K562 (cell line): ENCODE measurements around the gene CARD9. TPM values are rescaled to one million over a fixed set of nuclear protein-coding genes. Genes with fewer than 3 reads are reported as not detected.

Experiments used
- ATAC-seq: fragments of 200-7000 bp; cut with Tn5 transposase; 3 replicates; pipeline ENCODE4 v1.9.1; 2020; ENCODE audit warnings: moderate library complexity
- BruUV-seq: library from RNA; stranded (reverse); fragments of 400-500 nt; replicated peaks from 2 replicates; lab custom pipeline; 2021; lab: Mats Ljungman, UMichigan
- CTCF ChIA-PET: fragments of 300-600 bp; formaldehyde crosslinking; extraction: SDS; loops from one replicate; lab custom pipeline; 2021; ENCODE audit warnings: low intra/inter-chr PET ratio; lab: Yijun Ruan, JAX
- POLR2A ChIA-PET: fragments of 300-600, 350-650 bp; sonication (Branson Sonifier 250); formaldehyde crosslinking; extraction: SDS; loops from one replicate; lab custom pipeline; 2021; ENCODE audit warnings: antibody characterized with exemption, inconsistent platforms; lab: Yijun Ruan, JAX
- DNase-seq, 4 experiments: peaks; one replicate each; pipeline versions ENCODE4 v3.0.0 to v3.0.0-alpha.2; 2011 to 2018; ENCODE audit warnings: low spot score in 3 of 4, mixed read lengths in 3 of 4; ENCODE audit errors: extremely low read depth in 1 of 4
- FAIRE-seq: peaks from 2 replicates; lab custom pipeline; 2011; peaks lifted over from hg19 to GRCh38; lab: Jason Lieb, UNC
- H2AFZ ChIP-seq: 2 replicates; pipeline ENCODE4 v1.6.0; 2011; ENCODE audit warnings: low read depth, low read length, control low read depth, inconsistent platforms
- H3K27ac ChIP-seq: fragments of 200-600 bp; 3 replicates; pipeline ENCODE4 v1.8.0; 2011; ENCODE audit warnings: low read depth, mild to moderate bottlenecking, control low read depth, inconsistent platforms, low read length, moderate library complexity, mixed read lengths; ENCODE audit errors: extremely low read depth
- H3K27me3 ChIP-seq, 2 experiments: fragments of 300-600 bp in 1 of 2; 2 replicates in 1 of 2; 3 replicates in 1 of 2; pipeline versions ENCODE4 v1.6.0 to v1.8.0; 2011; ENCODE audit warnings: inconsistent platforms in 2 of 2, low read length in 2 of 2, mild to moderate bottlenecking in 1 of 2, mixed read lengths in 1 of 2, moderate library complexity in 1 of 2; ENCODE audit not compliant: control insufficient read depth in 2 of 2, insufficient read depth in 2 of 2
- H3K36me3 ChIP-seq: fragments of 300-600 bp; 3 replicates; pipeline ENCODE4 v1.8.0; 2011; ENCODE audit warnings: mild to moderate bottlenecking, low read length, inconsistent platforms; ENCODE audit not compliant: control insufficient read depth, insufficient read depth
- H3K4me1 ChIP-seq, 2 experiments: fragments of 200-600 bp in 1 of 2; replicated peaks in 1 of 2; 2 replicates in 1 of 2; 3 replicates in 1 of 2; pipeline versions ENCODE4 v1.5.1 to v1.8.0; 2011; ENCODE audit warnings: inconsistent platforms in 2 of 2, low read length in 2 of 2, mild to moderate bottlenecking in 1 of 2, mixed read lengths in 1 of 2, moderate library complexity in 1 of 2; ENCODE audit not compliant: control insufficient read depth in 2 of 2, insufficient read depth in 2 of 2
- H3K4me2 ChIP-seq: 2 replicates; pipeline ENCODE4 v1.6.1; 2011; ENCODE audit warnings: low read length, control low read depth, inconsistent platforms, mixed read lengths; ENCODE audit not compliant: insufficient read depth
- H3K4me3 ChIP-seq: fragments of 200-600 bp; sonication (generic), shearing (Covaris generic); 2 replicates; pipeline ENCODE4 v1.5.1; 2016; ENCODE audit warnings: control low read depth, inconsistent platforms
- H3K79me2 ChIP-seq: fragments of 200-600 bp; 3 replicates; pipeline ENCODE4 v1.8.0; 2011; ENCODE audit warnings: low read length, inconsistent platforms; ENCODE audit not compliant: control insufficient read depth, insufficient read depth
- H3K9ac ChIP-seq, 2 experiments: 2 replicates each; pipeline versions ENCODE4 v1.6.0 to v1.6.1; 2011; ENCODE audit warnings: low read depth in 2 of 2, low read length in 2 of 2, control low read depth in 1 of 2, inconsistent platforms in 1 of 2, mild to moderate bottlenecking in 1 of 2, mixed read lengths in 1 of 2; ENCODE audit not compliant: insufficient read depth in 1 of 2
- H3K9me1 ChIP-seq: one replicate; pipeline ENCODE4 v1.6.0; 2011; ENCODE audit warnings: inconsistent platforms, mild to moderate bottlenecking, low read length, moderate library complexity; ENCODE audit not compliant: control insufficient read depth, insufficient read depth
- H3K9me3 ChIP-seq: replicated peaks from 2 replicates; pipeline ENCODE4 v1.5.1; 2011; ENCODE audit warnings: low read depth, low read length, inconsistent platforms; ENCODE audit not compliant: control insufficient read depth, insufficient read depth
- H4K20me1 ChIP-seq: replicated peaks from 2 replicates; pipeline ENCODE4 v1.6.1; 2011; ENCODE audit warnings: low read length, inconsistent platforms, mixed read lengths; ENCODE audit not compliant: control insufficient read depth, insufficient read depth
- POLR2G ChIP-seq: fragments of 200-400 bp; formaldehyde crosslinking; IDR thresholded peaks from 2 replicates; pipeline ENCODE4 v1.6.1; 2017; ENCODE audit warnings: low read depth, mild to moderate bottlenecking, antibody characterized with exemption, low read length, moderate library complexity
- WGBS: fragments of 100-300 bp; shearing (Covaris generic); methylation state at CpG from one replicate; pipeline ENCODE4 v1.1.6; 2016; ENCODE audit warnings: low coverage, mixed read lengths; ENCODE audit not compliant: insufficient coverage; ENCODE audit errors: missing lambda C conversion rate; 5-methylcytosine and 5-hydroxymethylcytosine counted together
- in situ Hi-C: fragments of 300-500 bp; cut with MboI; formaldehyde crosslinking; loops from 4 replicates; pipeline ENCODE4 v1.15.0; 2018; ENCODE audit warnings: inconsistent platforms, mixed read lengths
- intact Hi-C: fragments of 100-400 bp; cut with micrococcal nuclease; formaldehyde crosslinking; loops from 2 replicates; pipeline ENCODE4 v1.14.2; 2022
- polyA plus RNA-seq, 8 experiments: library from polyadenylated mRNA; depleted of rRNA in 4 of 8; stranded (reverse) in 5 of 8; unstranded in 3 of 8; fragments of >200 nt; fragmentation: Nextera tagmentation in 2 of 8; fragmentation: Illumina TruSeq in 1 of 8; extraction: Ambion mirVana in 2 of 8; extraction: Trizol in 1 of 8; gene quantifications; 2 replicates each; pipeline versions ENCODE4 v1.2.1 to v1.2.3, GENCODE V29; 2011 to 2014; ENCODE audit warnings: inconsistent platforms in 1 of 8, missing spikeins in 1 of 8
- total RNA-seq, 7 experiments: library from RNA; depleted of rRNA in 6 of 7; stranded (reverse); fragments of >200 nt in 6 of 7; fragmentation: Illumina TruSeq in 2 of 7; extraction: Trizol in 2 of 7; gene quantifications; 2 replicates each; pipeline versions ENCODE4 v1.2.1 to v1.2.3, GENCODE V29; 2011 to 2021; ENCODE audit warnings: low replicate concordance in 1 of 7
- TF ChIP-seq, protein P1 (sequence below): sonication (generic); formaldehyde crosslinking; IDR thresholded peaks from 2 replicates; pipeline ENCODE4 v1.8.0; 2022; ENCODE audit warnings: missing genetic modification reagents, mild to moderate bottlenecking, borderline replicate concordance

Gene CARD9
- total and polyA plus RNA-seq, 9 of the 15 experiments (the other 6 are each of a cell fraction or from before 2014, with no cell fraction given) = 1.7 to 53.0 (median 9.7) TPM

DNA sequence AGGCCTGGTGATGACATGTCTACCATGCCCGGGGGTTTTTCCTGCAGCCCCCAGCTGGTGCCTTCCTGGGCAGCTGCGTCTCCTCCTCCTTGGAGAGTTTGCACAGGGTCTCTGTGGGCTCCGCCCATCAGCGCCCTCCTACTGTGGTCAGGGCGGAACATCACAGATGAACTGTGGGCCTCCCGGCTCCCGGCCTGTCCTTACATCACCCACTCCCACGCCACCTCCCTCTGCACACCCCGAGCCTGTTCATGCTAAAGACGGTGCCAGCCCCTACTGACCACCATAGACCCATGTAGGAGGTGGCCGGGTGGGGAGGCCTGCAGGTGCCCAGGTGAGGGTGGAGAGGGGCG lies 33.5 kb downstream of the CARD9 start:
- H3K27ac ChIP-seq = no peak overlapping the region
- CTCF ChIA-PET = interaction anchor here (1.2 to 2.6 kb wide), 3 partner anchors 24 to 292 kb away, joined by 3 to 10 read pairs (median 9); partner anchors contain the start of genes DNLZ and SNAPC4
- 84% methylated on average over 12 of the region's 12 CpGs for WGBS
- H3K9me3 ChIP-seq = no peaks in the 10 kb centered on the region
- no peak overlapping the region for H3K9ac ChIP-seq
- no peak overlapping the region for H3K4me3 ChIP-seq
- FAIRE-seq = no peak
- TF ChIP-seq POLR2G = 0 out of 2 replicates have a peak, but pooled peaks have one; percentile 8
- TF ChIP-seq, protein P1, sequence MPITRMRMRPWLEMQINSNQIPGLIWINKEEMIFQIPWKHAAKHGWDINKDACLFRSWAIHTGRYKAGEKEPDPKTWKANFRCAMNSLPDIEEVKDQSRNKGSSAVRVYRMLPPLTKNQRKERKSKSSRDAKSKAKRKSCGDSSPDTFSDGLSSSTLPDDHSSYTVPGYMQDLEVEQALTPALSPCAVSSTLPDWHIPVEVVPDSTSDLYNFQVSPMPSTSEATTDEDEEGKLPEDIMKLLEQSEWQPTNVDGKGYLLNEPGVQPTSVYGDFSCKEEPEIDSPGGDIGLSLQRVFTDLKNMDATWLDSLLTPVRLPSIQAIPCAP (CRISPR knock-in tag) = no peak
- DNase-seq = no peak
- no peaks in the 10 kb centered on the region for H4K20me1 ChIP-seq
- no peaks in the 10 kb centered on the region for H3K79me2 ChIP-seq
- no peak overlapping the region for H2AFZ ChIP-seq
- no peak overlapping the region for H3K4me2 ChIP-seq
- no TSS peak for BruUV-seq
- intact Hi-C loops = loop anchor here (2.0 kb wide), 1 partner anchor 61 kb away; the partner anchor contains the start of gene SNAPC4
- ATAC-seq = no peak
- H3K4me1 ChIP-seq = peaks cover 7 to 96% of the 10 kb centered on the region in 2 experiments
- H3K9me1 ChIP-seq = peaks cover 3% of the 10 kb centered on the region
- POLR2A ChIA-PET = interaction anchor here (0.7 kb wide), 1 partner anchor 14 kb away, joined by 3 read pairs; no protein-coding TSS in a partner anchor
- H3K36me3 ChIP-seq = peaks cover 22% of the 10 kb centered on the region; the same call in 1 of the 3 replicates
- in situ Hi-C loops = loop anchor here (25.0 kb wide), 1 partner anchor 297 kb away; no protein-coding TSS in a partner anchor
- no peaks in the 10 kb centered on the region for H3K27me3 ChIP-seq
